Measurements from ENCODE around the gene PCBP3.
"Not testable (repeated sequence)": the region's sequence is repeated elsewhere in the genome, so short reads cannot be mapped to it uniquely, and the experiment has no call there.

Gene PCBP3

GRCh38 chr21:45828580-45829570 lies 185.3 kb downstream of the PCBP3 start:
- no peak for DNase-seq (ENCODE audit: low spot score)

GRCh38 chr21:45829668-45830067 lies 186.1 kb downstream of the PCBP3 start:
- DNase-seq (ENCODE audit: low spot score), result no peak

GRCh38 chr21:45830221-45830640 lies 186.7 kb downstream of the PCBP3 start:
- no peak for DNase-seq (ENCODE audit: low spot score)

GRCh38 chr21:45830720-45831366 lies 187.3 kb downstream of the PCBP3 start:
- no peak for DNase-seq (ENCODE audit: low spot score)

GRCh38 chr21:45831991-45832740 lies 188.6 kb downstream of the PCBP3 start:
- DNase-seq (ENCODE audit: low spot score), result no peak

GRCh38 chr21:45832741-45833235 lies 189.3 kb downstream of the PCBP3 start:
- DNase-seq (ENCODE audit: low spot score), result not testable (repeated sequence)

GRCh38 chr21:45833414-45833813 lies 189.9 kb downstream of the PCBP3 start:
- DNase-seq (ENCODE audit: low spot score), result no peak

- no peak for DNase-seq (ENCODE audit: low spot score)
Measured at GRCh38 chr21:45834026-45834715, 190.6 kb downstream of the PCBP3 start.

GRCh38 chr21:45834821-45835293 lies 191.3 kb downstream of the PCBP3 start:
- DNase-seq (ENCODE audit: low spot score), result no peak

- DNase-seq (ENCODE audit: low spot score), result no peak
Measured at GRCh38 chr21:45835301-45836267, 192.1 kb downstream of the PCBP3 start.

GRCh38 chr21:45836268-45836655 lies 192.7 kb downstream of the PCBP3 start:
- DNase-seq (ENCODE audit: low spot score), result no peak

- no peak for DNase-seq (ENCODE audit: low spot score)
Measured at GRCh38 chr21:45836694-45837670, 193.5 kb downstream of the PCBP3 start.

GRCh38 chr21:45837936-45838335 lies 194.4 kb downstream of the PCBP3 start:
- no peak for DNase-seq (ENCODE audit: low spot score)

- DNase-seq (ENCODE audit: low spot score), result no peak
Measured at GRCh38 chr21:45838634-45839033, 195.1 kb downstream of the PCBP3 start.

- no peak for DNase-seq (ENCODE audit: low spot score)
Measured at GRCh38 chr21:45839274-45839673, 195.7 kb downstream of the PCBP3 start.

- DNase-seq (ENCODE audit: low spot score), result no peak
Measured at GRCh38 chr21:45841033-45841432, 197.5 kb downstream of the PCBP3 start.

- no peak for DNase-seq (ENCODE audit: low spot score)
Measured at GRCh38 chr21:45843426-45843825, 199.9 kb downstream of the PCBP3 start.

- no peak for DNase-seq (ENCODE audit: low spot score)
Measured at GRCh38 chr21:45844181-45844580, 200.7 kb downstream of the PCBP3 start.

Measured in AG08396 (cell line).